Medulla oblongata (tissue), 1 donor: Measurements from ENCODE around the gene AHSA1.

Source experiments
- DNase-seq: peaks from one replicate; pipeline ENCODE4 v3.0.0-alpha.2; 2015; ENCODE audit errors: extremely low spot score

AHSA1 gene

GRCh38 chr14:77508876-77509275 lies 51.0 kb downstream of the AHSA1 start:
- no peak for DNase-seq

GRCh38 chr14:77509366-77509765 lies 51.5 kb downstream of the AHSA1 start:
- no peak for DNase-seq

GRCh38 chr14:77511486-77512162 lies 53.7 kb downstream of the AHSA1 start:
- no peak for DNase-seq

- DNase-seq = no peak
These were observed 58.2 kb downstream of the AHSA1 start for GRCh38 chr14:77516126-77516525.
